Measurements from ENCODE around the gene CAPN2.

GRCh38 chr1:223802602-223803001 is 90.3 kb downstream of the CAPN2 start:
- TF ChIP-seq ZNF274 (IDR thresholded peaks at IDR 0.05; ENCODE audit: low read depth, low read length) (no peak), YY1 (IDR thresholded peaks at IDR 0.05; ENCODE audit: insufficient read depth, insufficient read length) (no peak)

Data from NT2/D1 (cell line).